GM23338 (cell line): ENCODE measurements around the gene AMOTL1. TPM values are rescaled to one million over a fixed set of nuclear protein-coding genes. Genes with fewer than 3 reads are reported as not detected.

Source experiments
- ATAC-seq: fragments of 200-7000 bp; cut with Tn5 transposase; 3 replicates; pipeline ENCODE4 v1.9.1; 2020
- DNase-seq: peaks from one replicate; pipeline ENCODE4 v3.0.0-alpha.2; 2015; ENCODE audit warnings: low spot score
- H2AFZ ChIP-seq: fragments of 200-600 bp; sonication (generic); 2 replicates; pipeline ENCODE4 v1.8.0; 2016; ENCODE audit warnings: antibody characterized with exemption, mild to moderate bottlenecking, moderate library complexity
- H3F3A ChIP-seq: fragments of 200-600 bp; sonication (generic); replicated peaks from 2 replicates; pipeline ENCODE4 v1.8.0; 2017; ENCODE audit warnings: antibody characterized with exemption, mixed run types, low read depth
- H3K27ac ChIP-seq: fragments of 200-600 bp; sonication (generic); 2 replicates; pipeline ENCODE4 v1.6.1; 2016; ENCODE audit warnings: low read depth
- H3K27me3 ChIP-seq: fragments of 200-600 bp; sonication (generic); 2 replicates; pipeline ENCODE4 v1.8.0; 2016; ENCODE audit warnings: mild to moderate bottlenecking, mixed run types, moderate library complexity; ENCODE audit not compliant: insufficient read depth
- H3K36me3 ChIP-seq: fragments of 200-600 bp; sonication (generic); 2 replicates; pipeline ENCODE4 v1.8.0; 2016; ENCODE audit warnings: mild to moderate bottlenecking; ENCODE audit not compliant: insufficient read depth
- H3K4me1 ChIP-seq: fragments of 200-600 bp; sonication (generic); 2 replicates; pipeline ENCODE4 v1.8.0; 2016; ENCODE audit warnings: mild to moderate bottlenecking, moderate library complexity; ENCODE audit not compliant: insufficient read depth
- H3K4me2 ChIP-seq: fragments of 200-600 bp; sonication (generic); 2 replicates; pipeline ENCODE4 v1.7.1; 2017; ENCODE audit warnings: mixed run types
- H3K4me3 ChIP-seq: fragments of 200-600 bp; sonication (generic); 2 replicates; pipeline ENCODE4 v1.6.1; 2016; ENCODE audit warnings: mixed run types
- H3K79me2 ChIP-seq: fragments of 200-600 bp; sonication (generic); replicated peaks from 2 replicates; pipeline ENCODE4 v1.8.0; 2017; ENCODE audit warnings: mild to moderate bottlenecking; ENCODE audit not compliant: insufficient read depth
- H3K9me2 ChIP-seq: fragments of 200-600 bp; sonication (generic); 2 replicates; pipeline ENCODE4 v1.8.0; 2017; ENCODE audit not compliant: insufficient read depth
- H4K20me1 ChIP-seq: fragments of 200-600 bp; sonication (generic); replicated peaks from 2 replicates; pipeline ENCODE4 v1.8.0; 2017; ENCODE audit warnings: mild to moderate bottlenecking; ENCODE audit not compliant: insufficient read depth
- H3K27ac Mint-ChIP-seq: 2 replicates; pipeline ENCODE4 v1.8.0; 2020; ENCODE audit warnings: inconsistent platforms, mild to moderate bottlenecking, moderate library complexity, mixed read lengths
- H3K27me3 Mint-ChIP-seq: 3 replicates; pipeline ENCODE4 v1.8.0; 2022; ENCODE audit warnings: low read depth, mild to moderate bottlenecking, moderate library complexity, mixed read lengths, inconsistent platforms; ENCODE audit not compliant: insufficient read depth, poor library complexity
- H3K36me3 Mint-ChIP-seq: 3 replicates; pipeline ENCODE4 v1.8.0; 2021; ENCODE audit warnings: low read depth, mild to moderate bottlenecking, inconsistent platforms, moderate library complexity, mixed read lengths
- H3K4me1 Mint-ChIP-seq: 3 replicates; pipeline ENCODE4 v1.8.0; 2020; ENCODE audit warnings: mild to moderate bottlenecking, inconsistent platforms, mixed read lengths
- H3K4me3 Mint-ChIP-seq: 3 replicates; pipeline ENCODE4 v1.8.0; 2021; ENCODE audit warnings: moderate library complexity, mild to moderate bottlenecking, inconsistent platforms, mixed read lengths
- H3K9me3 Mint-ChIP-seq: 3 replicates; pipeline ENCODE4 v1.8.0; 2020; ENCODE audit warnings: moderate library complexity, mild to moderate bottlenecking, inconsistent platforms, mixed read lengths
- EZH2phosphoT487 ChIP-seq: fragments of 200-600 bp; sonication (generic); IDR thresholded peaks from one replicate; pipeline ENCODE4 v1.8.1; 2018; ENCODE audit warnings: antibody characterized with exemption; ENCODE audit not compliant: unreplicated experiment
- NANOG ChIP-seq: IDR thresholded peaks from 2 replicates; pipeline ENCODE4 v1.6.1; 2016; ENCODE audit warnings: antibody characterized with exemption, borderline replicate concordance
- POLR2AphosphoS5 ChIP-seq: IDR thresholded peaks from 2 replicates; pipeline ENCODE4 v1.6.1; 2016; ENCODE audit warnings: antibody characterized with exemption, low read depth
- STAT1 ChIP-seq: IDR thresholded peaks from one replicate; pipeline ENCODE4 v1.6.1; 2016; ENCODE audit warnings: antibody characterized with exemption; ENCODE audit not compliant: unreplicated experiment
- ZNF114 ChIP-seq: fragments of 250-450 bp; sonication (Bioruptor Pico); IDR thresholded peaks from 2 replicates; pipeline ENCODE4 v1.5.0; 2020; ENCODE audit warnings: mild to moderate bottlenecking, moderate library complexity
- ZNF331 ChIP-seq: fragments of 250-450 bp; sonication (Bioruptor Pico); IDR thresholded peaks from 2 replicates; pipeline ENCODE4 v1.5.0; 2020; ENCODE audit warnings: low read depth, mild to moderate bottlenecking, moderate library complexity
- ZNF462 ChIP-seq: fragments of 250-450 bp; sonication (Bioruptor Pico); IDR thresholded peaks from 2 replicates; pipeline ENCODE4 v1.5.0; 2020; ENCODE audit warnings: mild to moderate bottlenecking, moderate library complexity
- polyA plus RNA-seq: library from polyadenylated mRNA; unstranded; fragments of >200 nt; fragmentation: Nextera tagmentation; extraction: Ambion mirVana; gene quantifications from 2 replicates; pipeline ENCODE4 v1.2.1, GENCODE V29; 2016
- total RNA-seq: library from RNA; depleted of rRNA; stranded (reverse); fragments of >200 nt; shearing (Covaris generic); gene quantifications from 2 replicates; pipeline ENCODE4 v1.2.3, GENCODE V29; 2014
- TF ChIP-seq, protein P1 (sequence below), 2 experiments: fragments of 200-600 bp in 1 of 2; sonication (generic) in 1 of 2; conservative IDR thresholded peaks; 2 replicates each; pipeline versions ENCODE4 v1.5.1 to v1.6.1; 2016 to 2017; ENCODE audit warnings: antibody characterized with exemption in 2 of 2, low read depth in 2 of 2, mild to moderate bottlenecking in 2 of 2, moderate library complexity in 1 of 2
- TF ChIP-seq, protein P2 (sequence below): IDR thresholded peaks from one replicate; pipeline ENCODE4 v1.6.1; 2018; ENCODE audit warnings: antibody characterized with exemption; ENCODE audit not compliant: unreplicated experiment
- TF ChIP-seq, protein P3 (sequence below): IDR thresholded peaks from 2 replicates; pipeline ENCODE4 v1.6.1; 2016; ENCODE audit warnings: antibody characterized with exemption

AMOTL1 gene
- total and polyA plus RNA-seq, 2 experiments from 2014 or later: 4.3 to 18.7 TPM

DNA sequence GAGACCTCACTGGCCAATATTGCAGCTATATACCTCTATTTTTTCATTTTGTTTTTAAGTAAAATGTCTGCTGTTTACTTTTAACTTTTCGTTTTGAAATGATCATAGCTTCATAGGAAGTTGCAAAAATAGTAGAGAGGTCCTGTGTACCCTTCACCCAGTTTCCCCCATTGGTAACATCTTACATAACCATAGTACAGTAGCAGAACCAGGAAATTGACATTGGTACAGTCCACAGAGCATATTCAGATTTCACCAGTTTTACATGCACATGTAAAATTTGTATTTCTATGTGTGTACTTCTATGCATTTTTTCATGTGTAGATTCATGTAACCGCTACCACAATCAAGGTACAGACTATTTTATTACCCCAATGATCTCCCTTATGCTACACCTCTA is 3.8 kb downstream of the AMOTL1 start (continued):
- TF ChIP-seq, protein P1, sequence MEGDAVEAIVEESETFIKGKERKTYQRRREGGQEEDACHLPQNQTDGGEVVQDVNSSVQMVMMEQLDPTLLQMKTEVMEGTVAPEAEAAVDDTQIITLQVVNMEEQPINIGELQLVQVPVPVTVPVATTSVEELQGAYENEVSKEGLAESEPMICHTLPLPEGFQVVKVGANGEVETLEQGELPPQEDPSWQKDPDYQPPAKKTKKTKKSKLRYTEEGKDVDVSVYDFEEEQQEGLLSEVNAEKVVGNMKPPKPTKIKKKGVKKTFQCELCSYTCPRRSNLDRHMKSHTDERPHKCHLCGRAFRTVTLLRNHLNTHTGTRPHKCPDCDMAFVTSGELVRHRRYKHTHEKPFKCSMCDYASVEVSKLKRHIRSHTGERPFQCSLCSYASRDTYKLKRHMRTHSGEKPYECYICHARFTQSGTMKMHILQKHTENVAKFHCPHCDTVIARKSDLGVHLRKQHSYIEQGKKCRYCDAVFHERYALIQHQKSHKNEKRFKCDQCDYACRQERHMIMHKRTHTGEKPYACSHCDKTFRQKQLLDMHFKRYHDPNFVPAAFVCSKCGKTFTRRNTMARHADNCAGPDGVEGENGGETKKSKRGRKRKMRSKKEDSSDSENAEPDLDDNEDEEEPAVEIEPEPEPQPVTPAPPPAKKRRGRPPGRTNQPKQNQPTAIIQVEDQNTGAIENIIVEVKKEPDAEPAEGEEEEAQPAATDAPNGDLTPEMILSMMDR (conservative IDR thresholded peaks at IDR 0.05; ENCODE audit: low read depth in 2 of 2): no peak

DNA sequence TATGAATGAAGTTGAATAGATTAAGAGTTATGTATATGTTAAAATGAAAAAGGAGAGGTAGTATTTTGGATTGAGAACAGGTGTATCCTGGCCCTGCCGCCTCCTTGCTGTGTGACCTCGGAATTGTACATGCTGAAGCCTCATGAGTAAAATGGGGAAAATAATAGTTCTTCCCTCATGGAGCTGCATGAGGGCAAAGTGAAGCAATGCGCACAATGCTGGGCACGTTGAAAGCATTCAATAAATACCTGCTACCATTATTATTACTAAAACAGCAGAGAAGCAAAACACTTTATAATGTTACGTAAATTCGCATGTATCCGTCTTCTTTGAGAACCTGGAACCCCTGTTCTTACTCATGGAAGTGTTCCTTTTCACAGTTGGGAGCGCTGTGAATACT is 5.7 kb downstream of the AMOTL1 start:
- Histone ChIP-seq H4K20me1 (peaks cover 18% of the 10 kb centered on the region), H2AFZ (no peak overlapping the region), H3K4me3 (no peak overlapping the region), H3F3A (no peaks in the 10 kb centered on the region), H3K27me3 (peaks cover 20% of the 10 kb centered on the region), H3K4me2 (no peak overlapping the region), H3K79me2 (peaks cover 99% of the 10 kb centered on the region), H3K9me2 (peaks cover 11% of the 10 kb centered on the region), H3K36me3 (no peaks in the 10 kb centered on the region), H3K27ac (no peak overlapping the region), H3K4me1 (peaks cover 36% of the 10 kb centered on the region)
- Mint-ChIP-seq H3K27me3 (peaks cover 18% of the 10 kb centered on the region), H3K27ac (no peak overlapping the region), H3K36me3 (peaks cover 4% of the 10 kb centered on the region; the same call in 2 of the 3 replicates), H3K4me1 (peaks cover 42% of the 10 kb centered on the region), H3K4me3 (no peak overlapping the region), H3K9me3 (peaks cover 5% of the 10 kb centered on the region; the same call in 2 of the 3 replicates)
- DNase-seq (no peak), ATAC-seq (no peak)
- no peak for TF ChIP-seq ZNF331 (CRISPR knock-in tag)
- TF ChIP-seq STAT1: no peak
- no peak for TF ChIP-seq EZH2phosphoT487
- TF ChIP-seq POLR2AphosphoS5: no peak
- TF ChIP-seq, protein P1 (conservative IDR thresholded peaks at IDR 0.05; ENCODE audit: low read depth in 2 of 2): no peak
- no peak for TF ChIP-seq ZNF462 (CRISPR knock-in tag)
- TF ChIP-seq, protein P2, sequence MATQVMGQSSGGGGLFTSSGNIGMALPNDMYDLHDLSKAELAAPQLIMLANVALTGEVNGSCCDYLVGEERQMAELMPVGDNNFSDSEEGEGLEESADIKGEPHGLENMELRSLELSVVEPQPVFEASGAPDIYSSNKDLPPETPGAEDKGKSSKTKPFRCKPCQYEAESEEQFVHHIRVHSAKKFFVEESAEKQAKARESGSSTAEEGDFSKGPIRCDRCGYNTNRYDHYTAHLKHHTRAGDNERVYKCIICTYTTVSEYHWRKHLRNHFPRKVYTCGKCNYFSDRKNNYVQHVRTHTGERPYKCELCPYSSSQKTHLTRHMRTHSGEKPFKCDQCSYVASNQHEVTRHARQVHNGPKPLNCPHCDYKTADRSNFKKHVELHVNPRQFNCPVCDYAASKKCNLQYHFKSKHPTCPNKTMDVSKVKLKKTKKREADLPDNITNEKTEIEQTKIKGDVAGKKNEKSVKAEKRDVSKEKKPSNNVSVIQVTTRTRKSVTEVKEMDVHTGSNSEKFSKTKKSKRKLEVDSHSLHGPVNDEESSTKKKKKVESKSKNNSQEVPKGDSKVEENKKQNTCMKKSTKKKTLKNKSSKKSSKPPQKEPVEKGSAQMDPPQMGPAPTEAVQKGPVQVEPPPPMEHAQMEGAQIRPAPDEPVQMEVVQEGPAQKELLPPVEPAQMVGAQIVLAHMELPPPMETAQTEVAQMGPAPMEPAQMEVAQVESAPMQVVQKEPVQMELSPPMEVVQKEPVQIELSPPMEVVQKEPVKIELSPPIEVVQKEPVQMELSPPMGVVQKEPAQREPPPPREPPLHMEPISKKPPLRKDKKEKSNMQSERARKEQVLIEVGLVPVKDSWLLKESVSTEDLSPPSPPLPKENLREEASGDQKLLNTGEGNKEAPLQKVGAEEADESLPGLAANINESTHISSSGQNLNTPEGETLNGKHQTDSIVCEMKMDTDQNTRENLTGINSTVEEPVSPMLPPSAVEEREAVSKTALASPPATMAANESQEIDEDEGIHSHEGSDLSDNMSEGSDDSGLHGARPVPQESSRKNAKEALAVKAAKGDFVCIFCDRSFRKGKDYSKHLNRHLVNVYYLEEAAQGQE: no peak
- TF ChIP-seq, protein P3, sequence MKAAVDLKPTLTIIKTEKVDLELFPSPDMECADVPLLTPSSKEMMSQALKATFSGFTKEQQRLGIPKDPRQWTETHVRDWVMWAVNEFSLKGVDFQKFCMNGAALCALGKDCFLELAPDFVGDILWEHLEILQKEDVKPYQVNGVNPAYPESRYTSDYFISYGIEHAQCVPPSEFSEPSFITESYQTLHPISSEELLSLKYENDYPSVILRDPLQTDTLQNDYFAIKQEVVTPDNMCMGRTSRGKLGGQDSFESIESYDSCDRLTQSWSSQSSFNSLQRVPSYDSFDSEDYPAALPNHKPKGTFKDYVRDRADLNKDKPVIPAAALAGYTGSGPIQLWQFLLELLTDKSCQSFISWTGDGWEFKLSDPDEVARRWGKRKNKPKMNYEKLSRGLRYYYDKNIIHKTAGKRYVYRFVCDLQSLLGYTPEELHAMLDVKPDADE: no peak
- no peak for TF ChIP-seq NANOG
- TF ChIP-seq ZNF114: no peak
